Measurements from ENCODE around the gene HAUS8.

The HAUS8 gene

GRCh38 chr19:17079710-17080439 is 4.6 kb upstream of the HAUS8 start:
- H3K4me3 ChIP-seq (ENCODE audit: low read depth, low read length) = peak overlapping the region; percentile 54
- peak; percentile 64; the same call in 1 of the 2 replicates for TF ChIP-seq CTCF (IDR thresholded peaks at IDR 0.05; ENCODE audit: borderline replicate concordance, insufficient read depth, low read depth, low read length)

- TF ChIP-seq CTCF (IDR thresholded peaks at IDR 0.05; ENCODE audit: borderline replicate concordance, insufficient read depth, low read depth, low read length) = no peak
- peak overlapping the region; percentile 54 for H3K4me3 ChIP-seq (ENCODE audit: low read depth, low read length)
Observed at GRCh38 chr19:17078920-17079709, 3.9 kb upstream of the HAUS8 start.

- no peak for TF ChIP-seq CTCF (IDR thresholded peaks at IDR 0.05; ENCODE audit: borderline replicate concordance, insufficient read depth, low read depth, low read length)
- H3K4me3 ChIP-seq (ENCODE audit: low read depth, low read length) = peak overlapping the region; percentile 54
Observed at GRCh38 chr19:17078036-17078919, 3.0 kb upstream of the HAUS8 start.

- TF ChIP-seq CTCF (IDR thresholded peaks at IDR 0.05; ENCODE audit: borderline replicate concordance, insufficient read depth, low read depth, low read length) = no peak
- H3K4me3 ChIP-seq (ENCODE audit: low read depth, low read length) = peak overlapping the region; percentile 87
Observed at GRCh38 chr19:17077447-17078028, 2.3 kb upstream of the HAUS8 start.

GRCh38 chr19:17076543-17076991 is 1.3 kb upstream of the HAUS8 start:
- peak overlapping the region; percentile 87 for H3K4me3 ChIP-seq (ENCODE audit: low read depth, low read length)
- no peak for TF ChIP-seq CTCF (IDR thresholded peaks at IDR 0.05; ENCODE audit: borderline replicate concordance, insufficient read depth, low read depth, low read length)

- H3K4me3 ChIP-seq (ENCODE audit: low read depth, low read length) = peak overlapping the region; percentile 87
- no peak for TF ChIP-seq CTCF (IDR thresholded peaks at IDR 0.05; ENCODE audit: borderline replicate concordance, insufficient read depth, low read depth, low read length)
Observed at GRCh38 chr19:17075864-17076542, 751 bp upstream of the HAUS8 start.

All from GM12875 (cell line).